GM18951 (cell line): Measurements from ENCODE around the gene DEXI.

Experiments used
- POLR2A ChIP-seq: IDR thresholded peaks from 4 replicates; pipeline ENCODE4 v1.6.1; 2011; ENCODE audit warnings: mild to moderate bottlenecking; ENCODE audit not compliant: insufficient read length, insufficient read depth; ENCODE audit errors: extremely low read depth
- in situ Hi-C: fragments of 300-500 bp; cut with MboI; formaldehyde crosslinking; loops from one replicate; pipeline ENCODE4 v1.12.0; 2022; ENCODE audit warnings: low sequenced_read_pairs, mixed read lengths, inconsistent platforms; ENCODE audit not compliant: unreplicated experiment

DEXI gene

DNA sequence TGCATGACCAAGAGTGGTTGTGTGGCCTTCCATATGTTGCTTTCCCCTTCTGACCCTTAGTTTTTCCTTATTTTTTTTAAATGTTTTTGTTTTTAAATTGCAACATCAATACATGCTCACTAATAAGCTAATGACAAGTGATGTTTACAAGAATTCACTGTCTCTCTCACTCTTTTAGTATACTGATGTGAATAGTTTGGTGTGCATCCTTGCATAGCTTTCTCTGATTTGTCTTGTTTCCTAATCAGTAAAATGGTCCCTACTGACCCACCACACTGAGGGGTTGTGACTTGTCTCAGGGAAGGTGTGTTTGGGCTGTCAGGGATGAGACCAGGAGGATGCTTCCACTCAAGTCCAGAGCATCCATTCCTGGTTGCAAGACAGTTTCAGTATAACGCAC is 39.3 kb downstream of the DEXI start:
- no peak for TF ChIP-seq POLR2A
- in situ Hi-C loops = loop anchor here (10.0 kb wide), 1 partner anchor 158 kb away; the partner anchor contains the start of gene NUBP1

- in situ Hi-C loops = no loop called here
Measured at GRCh38 chr16:10897134-10897533, 45.1 kb downstream of the DEXI start.

DNA sequence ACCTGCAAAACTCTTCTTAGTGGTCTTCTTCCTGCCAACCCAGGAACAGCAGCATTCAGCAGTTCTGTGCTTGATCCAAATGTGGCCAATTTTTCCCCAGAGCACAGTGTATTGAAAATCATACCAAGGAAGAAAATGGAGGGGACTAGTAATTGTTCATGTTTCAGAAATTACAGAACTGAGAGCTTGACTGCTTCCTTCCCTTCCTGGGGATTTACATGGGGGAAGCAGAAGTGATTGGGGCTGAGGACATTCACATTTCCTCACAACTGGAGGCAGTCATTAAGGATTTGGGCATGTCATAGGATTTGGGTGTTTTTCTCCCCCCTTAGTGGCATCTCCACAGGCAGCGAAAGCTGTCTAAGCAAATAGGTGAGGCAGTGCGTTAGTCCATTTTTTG is 45.5 kb downstream of the DEXI start:
- in situ Hi-C loops = no loop called here
- no peak for TF ChIP-seq POLR2A

More at GRCh38 chr16:10897134-10897533, 45.1 kb downstream of the DEXI start:
- no peak for TF ChIP-seq POLR2A

GRCh38 chr16:10896165-10896564 is 46.1 kb downstream of the DEXI start:
- in situ Hi-C loops = no loop called here
- TF ChIP-seq POLR2A = no peak

- no peak for TF ChIP-seq POLR2A
- in situ Hi-C loops = no loop called here
Measured at GRCh38 chr16:10895053-10895946, 47.0 kb downstream of the DEXI start.

- in situ Hi-C loops = no loop called here
- TF ChIP-seq POLR2A = no peak
Measured at GRCh38 chr16:10892782-10893318, 49.4 kb downstream of the DEXI start.

- in situ Hi-C loops = no loop called here
- TF ChIP-seq POLR2A = no peak
Measured at GRCh38 chr16:10889855-10890254, 52.4 kb downstream of the DEXI start.

DNA sequence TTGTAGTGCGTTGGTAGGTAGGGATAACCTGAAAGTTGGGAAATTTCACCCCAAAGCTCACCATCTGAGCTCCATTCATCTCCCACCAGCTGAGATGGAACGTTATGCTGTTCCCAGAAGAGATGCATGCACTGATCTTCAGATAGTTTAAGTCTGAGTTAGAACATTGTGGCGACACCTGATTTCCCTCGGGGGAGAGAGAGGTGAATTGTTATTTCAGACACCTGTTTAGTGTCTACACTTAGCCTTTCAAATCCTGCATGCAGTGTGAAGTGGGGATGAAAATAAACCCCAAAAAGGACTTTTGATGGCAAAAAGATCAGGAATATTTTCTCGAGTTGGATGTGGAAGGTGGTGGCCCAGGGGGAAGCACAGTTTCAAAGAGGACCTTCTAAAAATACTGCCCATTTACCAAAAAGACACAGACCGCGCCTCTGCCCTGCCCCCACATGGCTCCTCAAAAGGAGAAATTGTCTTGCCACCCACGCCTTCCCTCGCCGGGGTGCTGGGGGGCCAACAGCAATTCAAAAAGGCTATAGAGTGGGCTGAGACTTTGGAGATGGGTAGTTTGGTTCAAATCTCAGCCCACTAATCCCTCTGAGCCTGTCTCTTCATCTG is 53.8 kb downstream of the DEXI start:
- no peak for TF ChIP-seq POLR2A
- in situ Hi-C loops = no loop called here

GRCh38 chr16:10885246-10885645 is 57.0 kb downstream of the DEXI start:
- in situ Hi-C loops = no loop called here
- TF ChIP-seq POLR2A = no peak

DNA sequence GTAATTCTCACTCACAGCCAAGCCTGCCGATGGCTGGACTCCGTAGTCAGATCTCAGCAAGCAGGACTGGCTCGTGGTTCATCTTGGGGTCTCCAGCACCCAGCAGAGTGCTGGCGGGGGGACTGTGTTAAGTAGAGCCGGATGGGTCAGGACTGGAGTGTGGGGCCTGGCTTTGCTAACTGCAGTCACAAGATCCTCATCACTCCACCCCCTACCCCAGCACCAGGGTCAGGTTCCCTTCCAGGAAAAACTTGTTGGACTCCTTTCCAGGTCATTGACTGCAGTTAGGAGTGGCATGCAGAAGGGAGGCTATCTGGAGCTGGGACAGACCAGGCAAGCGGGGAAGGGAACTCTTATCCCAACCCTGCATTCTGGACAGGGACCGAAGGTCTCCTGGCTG is 59.3 kb downstream of the DEXI start:
- in situ Hi-C loops = no loop called here

GRCh38 chr16:10881479-10882030 is 60.7 kb downstream of the DEXI start:
- in situ Hi-C loops = no loop called here
- no peak for TF ChIP-seq POLR2A

More for the DNA sequence above, 59.3 kb downstream of the DEXI start:
- no peak for TF ChIP-seq POLR2A

DNA sequence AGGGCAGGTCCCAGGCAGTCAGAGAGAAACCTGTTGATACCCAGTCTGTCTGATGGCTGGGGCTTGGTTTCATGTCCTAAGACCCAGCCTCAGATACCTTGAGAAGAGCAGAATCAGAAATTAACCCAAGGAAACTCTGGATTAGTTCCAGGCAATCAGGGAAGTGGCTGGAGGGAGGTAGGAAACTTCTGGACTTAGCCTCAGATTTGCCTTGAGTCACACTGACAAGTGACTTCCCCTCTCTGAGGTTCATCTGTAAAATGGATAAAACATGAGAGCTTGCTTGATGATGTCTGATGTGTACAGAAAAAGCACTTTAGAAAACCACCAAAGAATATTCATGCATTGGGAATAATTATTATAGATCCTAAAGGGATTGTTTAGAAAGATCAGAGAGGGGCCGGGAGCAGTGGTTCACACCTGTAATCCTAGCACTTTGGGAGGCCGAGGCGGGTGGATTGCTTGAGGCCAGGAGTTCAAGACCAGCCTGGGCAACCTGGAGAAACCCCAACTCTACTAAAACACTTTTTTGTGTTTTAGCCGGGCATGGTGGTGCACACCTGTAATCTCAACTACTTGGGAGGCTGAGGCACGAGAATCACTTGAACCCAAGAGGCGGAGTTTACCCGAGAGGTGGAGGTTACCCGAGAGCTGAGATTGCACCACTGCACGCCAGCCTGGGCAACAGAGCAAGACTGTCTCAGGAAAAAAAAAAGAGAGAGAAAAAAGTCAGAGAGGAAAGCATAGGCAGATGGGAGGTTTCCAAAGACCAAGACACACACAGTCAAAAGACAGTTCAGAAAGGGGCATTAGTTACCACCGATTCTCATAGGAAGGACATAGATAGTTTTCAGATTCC is 61.4 kb downstream of the DEXI start:
- in situ Hi-C loops = no loop called here

More for the DNA sequence above, 61.4 kb downstream of the DEXI start:
- TF ChIP-seq POLR2A = no peak
